ENCODE measurements around the gene IL36B.

IL36B gene

DNA sequence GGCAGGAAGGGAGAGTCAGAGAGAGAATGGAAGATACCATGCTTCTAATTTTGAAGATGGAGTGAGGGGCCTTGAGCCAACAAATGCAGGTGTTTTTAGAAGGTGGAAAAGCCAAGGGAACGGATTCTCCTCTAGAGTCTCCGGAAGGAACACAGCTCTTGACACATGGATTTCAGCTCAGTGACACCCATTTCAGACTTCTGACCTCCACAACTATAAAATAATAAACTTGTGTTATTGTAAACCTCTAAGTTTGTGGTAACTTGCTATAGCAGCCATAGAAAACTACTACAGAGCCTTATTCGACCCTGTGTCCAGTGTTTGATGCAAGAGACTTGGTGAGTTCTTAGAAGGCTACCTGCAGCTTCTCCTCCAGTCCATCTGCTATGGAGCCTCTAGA lies 22.9 kb upstream of the IL36B start:
- DNase-seq = no peak

DNA sequence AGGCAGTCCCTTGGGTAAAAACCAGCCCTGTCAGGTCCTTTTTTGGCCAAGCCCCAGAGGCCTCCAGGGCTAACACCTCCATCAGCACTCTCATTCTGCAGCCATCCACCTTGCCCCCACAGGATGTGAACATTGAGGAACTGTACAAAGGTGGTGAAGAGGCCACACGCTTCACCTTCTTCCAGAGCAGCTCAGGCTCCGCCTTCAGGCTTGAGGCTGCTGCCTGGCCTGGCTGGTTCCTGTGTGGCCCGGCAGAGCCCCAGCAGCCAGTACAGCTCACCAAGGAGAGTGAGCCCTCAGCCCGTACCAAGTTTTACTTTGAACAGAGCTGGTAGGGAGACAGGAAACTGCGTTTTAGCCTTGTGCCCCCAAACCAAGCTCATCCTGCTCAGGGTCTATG lies 22.4 kb upstream of the IL36B start:
- DNase-seq = no peak

DNA sequence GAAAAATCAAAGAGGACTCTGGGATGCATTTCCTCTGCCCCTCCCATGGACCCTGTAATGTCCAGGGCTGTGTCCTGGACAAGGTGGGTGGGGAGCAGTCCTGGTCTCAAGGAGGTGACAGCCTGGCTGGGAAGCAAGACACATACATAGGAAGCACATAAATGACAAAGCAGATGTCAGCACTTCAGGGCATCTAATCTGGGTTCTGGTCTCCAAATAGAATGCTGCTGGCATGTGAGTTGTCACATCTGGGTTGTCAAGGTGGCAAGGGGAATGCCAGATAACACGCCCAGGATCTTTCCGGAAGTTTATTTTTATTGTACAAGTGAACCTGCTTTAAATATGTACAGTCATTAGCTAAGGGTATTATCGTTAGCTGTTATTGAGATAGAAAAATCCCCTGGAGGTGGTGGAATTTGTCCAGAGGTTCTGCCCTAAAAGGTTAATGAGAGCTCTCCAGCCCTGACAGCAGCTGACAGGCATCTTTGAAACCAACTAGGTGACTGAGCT lies 20.7 kb upstream of the IL36B start:
- DNase-seq = no peak

DNA sequence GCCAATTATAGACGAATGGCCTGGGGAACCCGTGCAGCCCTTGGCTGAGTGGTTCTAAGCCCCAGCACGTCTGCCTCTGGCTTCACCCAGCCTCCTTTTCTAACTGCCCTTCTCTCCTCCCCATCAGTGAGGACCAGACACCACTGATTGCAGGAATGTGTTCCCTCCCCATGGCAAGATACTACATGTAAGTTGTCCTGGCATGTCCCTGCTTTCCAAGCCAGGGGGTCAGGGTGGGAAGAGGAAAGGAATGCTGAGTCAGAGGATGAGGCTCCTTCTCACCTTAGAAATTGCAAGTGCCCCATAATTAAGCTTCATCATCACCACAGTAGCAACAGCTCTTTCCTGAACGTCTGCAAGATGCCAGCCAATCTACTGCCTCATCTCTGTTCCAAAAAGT lies 19.9 kb upstream of the IL36B start:
- no peak for DNase-seq

DNA sequence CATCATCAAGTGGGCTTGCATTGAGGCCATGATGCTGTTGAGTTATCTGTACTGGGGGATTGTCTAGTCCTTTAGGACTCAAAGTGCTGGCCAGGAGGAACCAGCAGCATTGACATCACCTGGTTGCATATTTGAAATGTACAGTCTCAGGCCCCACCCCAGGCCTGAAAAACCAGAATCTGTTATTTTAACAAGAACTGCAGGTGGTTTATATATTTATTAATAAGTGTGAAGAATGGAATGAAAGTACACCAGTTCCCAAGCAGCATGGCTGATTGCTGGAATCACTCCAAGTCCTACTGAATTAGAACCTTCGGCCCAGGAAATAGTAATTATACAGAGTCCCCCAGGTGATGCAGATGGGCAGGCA lies 17.9 kb upstream of the IL36B start:
- no peak for DNase-seq

DNA sequence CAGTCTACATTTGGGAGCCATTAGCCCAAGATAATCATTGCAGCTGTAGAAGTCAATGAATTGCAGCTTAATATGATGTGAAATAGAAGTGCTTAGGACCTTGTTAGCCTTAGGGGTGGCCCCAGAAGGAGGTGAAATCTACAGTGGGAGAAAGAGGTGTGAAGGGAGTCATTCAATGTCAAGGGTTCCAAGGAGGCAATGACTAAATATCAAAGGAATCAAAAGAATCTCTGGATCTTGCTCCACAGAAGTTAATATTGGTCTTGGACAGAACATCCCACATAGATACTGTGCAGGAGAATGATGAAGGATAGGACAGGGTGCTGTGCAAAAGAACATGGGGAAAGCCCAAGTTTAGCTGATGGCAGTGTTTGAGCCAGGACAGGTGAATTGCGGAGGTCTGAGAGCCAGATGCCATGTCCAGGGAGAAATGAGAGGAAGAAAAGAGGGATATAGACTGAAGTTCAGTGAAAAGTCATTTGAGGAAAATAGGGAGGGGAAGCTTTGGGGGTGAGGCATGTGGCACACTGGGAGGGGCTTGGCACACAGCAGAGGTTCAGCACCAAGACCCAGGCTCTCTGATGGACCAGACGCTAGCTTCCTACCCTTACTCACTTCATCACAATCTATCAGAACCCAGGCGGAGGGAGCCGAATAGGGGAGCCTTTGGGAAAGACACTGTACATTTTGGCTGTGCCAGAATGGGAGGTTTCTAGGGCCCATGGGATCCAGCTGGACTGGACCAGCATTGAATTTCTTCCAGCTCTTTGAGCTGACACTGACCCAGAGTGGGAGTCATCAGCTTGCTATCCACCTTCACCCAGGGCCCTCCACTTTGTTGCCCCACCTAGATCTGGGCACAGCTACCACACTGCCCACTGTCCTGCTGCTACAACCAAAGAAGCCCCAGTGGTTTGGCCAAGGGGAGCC lies 17.3 kb upstream of the IL36B start:
- no peak for DNase-seq

DNA sequence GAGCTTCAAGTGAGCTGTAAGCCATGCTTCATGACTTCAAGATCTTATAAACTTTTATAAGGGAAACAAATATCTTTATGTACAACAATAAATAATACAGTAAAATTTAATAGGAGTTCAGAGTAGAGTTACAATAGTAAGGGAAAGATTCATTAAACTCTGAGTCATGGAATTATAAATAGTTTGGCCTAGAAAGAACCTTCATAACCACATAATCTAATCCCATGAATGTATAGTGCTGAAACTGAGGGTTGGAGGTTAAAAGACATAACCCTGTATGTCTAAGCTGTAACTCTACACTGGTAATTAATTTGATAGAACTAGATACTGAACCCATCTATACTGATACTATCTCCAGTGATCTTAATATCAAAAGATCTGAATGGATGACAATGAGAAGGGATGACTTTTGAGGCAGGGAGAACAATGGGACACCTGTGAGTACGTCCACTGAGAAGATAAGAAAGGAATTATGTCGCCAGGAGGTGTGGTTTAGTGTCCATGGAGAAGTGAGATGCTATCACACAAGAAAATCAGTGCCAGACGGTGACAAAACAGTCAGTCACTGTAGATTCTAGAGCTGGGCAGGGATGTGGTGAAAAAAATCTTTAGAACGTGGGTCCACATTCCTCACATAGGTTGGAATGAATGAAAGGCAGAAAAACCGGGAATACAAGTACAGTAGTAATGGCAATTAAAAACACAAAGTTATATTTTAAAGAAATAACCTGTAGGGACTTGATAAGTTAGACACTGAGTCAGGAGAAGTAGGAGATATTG lies 16.2 kb upstream of the IL36B start:
- DNase-seq = no peak

DNA sequence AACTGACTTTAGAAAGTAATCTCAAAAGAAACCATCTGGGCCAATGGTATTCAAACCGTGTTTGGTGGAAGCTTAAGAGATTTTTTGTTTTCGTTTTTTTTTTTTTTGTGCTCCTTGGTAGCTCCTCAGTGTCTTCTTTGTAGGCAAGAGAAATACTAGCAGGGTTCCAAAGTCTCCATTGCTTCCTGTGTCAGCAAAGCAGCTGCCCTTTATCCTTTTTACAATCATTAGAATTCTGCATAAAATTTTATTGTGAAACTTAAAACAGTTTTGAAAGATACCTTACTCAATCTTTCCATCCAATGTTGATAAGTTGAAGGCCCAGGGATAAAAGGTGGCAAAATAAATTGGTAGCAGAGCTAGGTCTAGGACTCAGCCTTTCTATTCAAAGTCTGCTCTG lies 15.6 kb upstream of the IL36B start:
- no peak for DNase-seq

DNA sequence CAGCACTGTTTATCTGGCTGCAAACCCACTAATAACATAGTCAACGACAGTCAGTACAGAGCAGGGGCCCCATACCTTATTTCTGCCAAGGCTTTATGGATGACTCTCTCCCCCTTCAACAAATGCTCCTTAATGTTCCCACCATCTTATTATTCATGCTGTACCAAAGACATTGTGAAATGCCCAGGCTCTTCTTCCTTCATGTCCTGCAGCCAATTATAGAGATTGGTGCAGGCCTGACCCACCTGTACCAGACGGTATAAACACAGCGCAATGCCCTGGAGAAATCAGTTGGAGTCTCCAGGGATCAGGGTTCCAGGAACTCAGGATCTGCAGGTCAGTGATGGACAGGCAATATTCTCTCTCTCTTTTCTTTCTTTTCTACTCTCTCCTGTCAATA lies 15.0 kb upstream of the IL36B start, which contains the start of gene IL1F10:
IL1F10 (plus strand) TSS at position 290 of the 400 bp plus-strand sequence. CDS start 4,769 bp downstream, outside the sequence.
- DNase-seq = no peak

DNA sequence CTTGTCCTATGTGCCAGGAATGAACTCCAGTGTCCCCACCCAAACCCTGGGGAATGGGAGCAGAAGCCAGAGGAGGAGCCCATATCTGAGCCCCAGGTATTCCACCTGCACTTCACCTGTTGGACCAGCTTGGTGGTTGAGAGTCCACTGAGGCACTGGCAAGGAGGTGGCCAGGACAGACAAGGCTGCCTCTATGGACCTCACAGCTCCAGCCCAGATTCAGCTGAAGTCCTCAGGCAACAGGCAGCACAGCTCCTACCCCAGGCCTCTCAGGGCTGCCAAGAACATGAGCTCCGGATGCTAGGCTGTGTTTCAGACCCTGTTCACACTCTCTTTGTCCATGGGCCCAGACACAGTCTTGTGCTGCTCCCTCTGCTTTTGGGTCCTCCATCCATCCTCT lies 12.2 kb upstream of the IL36B start:
- DNase-seq = no peak

DNA sequence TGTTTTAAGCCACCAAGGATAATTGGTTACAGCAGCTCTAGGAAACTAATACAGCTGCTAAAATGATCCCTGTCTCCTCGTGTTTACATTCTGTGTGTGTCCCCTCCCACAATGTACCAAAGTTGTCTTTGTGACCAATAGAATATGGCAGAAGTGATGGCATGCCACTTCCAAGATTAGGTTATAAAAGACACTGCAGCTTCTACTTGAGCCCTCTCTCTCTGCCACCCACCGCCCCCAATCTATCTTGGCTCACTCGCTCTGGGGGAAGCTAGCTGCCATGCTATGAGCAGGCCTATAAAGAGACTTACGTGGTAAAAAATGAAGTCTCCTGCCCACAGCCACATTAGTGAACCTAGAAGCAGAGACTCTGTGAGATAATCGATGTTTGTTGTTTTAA lies 11.6 kb upstream of the IL36B start:
- no peak for DNase-seq

DNA sequence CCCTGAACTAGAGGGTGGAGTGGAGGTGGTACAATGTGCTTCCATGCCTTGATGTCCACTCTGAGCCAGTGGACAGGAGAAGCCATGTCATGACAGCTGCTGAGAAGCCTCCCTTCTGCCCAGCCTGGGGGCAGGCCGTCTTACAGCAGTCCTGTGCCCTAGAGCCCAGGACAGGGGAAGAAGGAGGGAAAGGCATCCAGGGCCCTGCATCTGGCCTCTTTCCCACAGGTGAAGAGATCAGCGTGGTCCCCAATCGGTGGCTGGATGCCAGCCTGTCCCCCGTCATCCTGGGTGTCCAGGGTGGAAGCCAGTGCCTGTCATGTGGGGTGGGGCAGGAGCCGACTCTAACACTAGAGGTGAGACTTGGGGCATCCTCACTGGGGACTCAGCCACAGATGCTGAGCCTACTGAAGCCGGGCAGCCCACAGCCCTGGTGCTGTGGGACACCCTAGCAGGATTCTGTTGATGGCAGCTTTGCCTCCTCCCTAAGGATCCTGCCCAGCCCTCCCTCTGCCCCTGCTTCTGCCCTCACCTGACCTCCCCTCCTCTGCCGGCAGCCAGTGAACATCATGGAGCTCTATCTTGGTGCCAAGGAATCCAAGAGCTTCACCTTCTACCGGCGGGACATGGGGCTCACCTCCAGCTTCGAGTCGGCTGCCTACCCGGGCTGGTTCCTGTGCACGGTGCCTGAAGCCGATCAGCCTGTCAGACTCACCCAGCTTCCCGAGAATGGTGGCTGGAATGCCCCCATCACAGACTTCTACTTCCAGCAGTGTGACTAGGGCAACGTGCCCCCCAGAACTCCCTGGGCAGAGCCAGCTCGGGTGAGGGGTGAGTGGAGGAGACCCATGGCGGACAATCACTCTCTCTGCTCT lies 9.5 kb upstream of the IL36B start:
- no peak for DNase-seq

DNA sequence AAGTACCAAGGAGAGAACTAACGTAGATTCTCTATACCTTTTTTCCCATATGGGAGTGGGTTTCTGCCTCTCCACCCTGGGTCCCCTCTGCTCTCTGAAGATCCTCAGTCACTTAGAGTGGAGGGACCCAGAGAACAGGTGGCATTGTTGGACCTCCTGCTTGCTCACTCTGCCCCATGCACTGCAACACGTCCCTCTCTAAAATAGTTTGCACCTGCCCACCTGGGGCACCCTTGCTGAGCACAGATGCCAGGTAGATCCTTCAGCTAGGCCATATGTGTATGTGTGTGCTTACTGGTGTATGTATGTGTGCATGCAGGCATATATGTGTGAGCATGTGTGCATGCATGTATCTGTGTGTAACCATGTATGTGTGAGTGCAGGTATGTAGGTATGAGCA lies 8.6 kb upstream of the IL36B start:
- DNase-seq = no peak

DNA sequence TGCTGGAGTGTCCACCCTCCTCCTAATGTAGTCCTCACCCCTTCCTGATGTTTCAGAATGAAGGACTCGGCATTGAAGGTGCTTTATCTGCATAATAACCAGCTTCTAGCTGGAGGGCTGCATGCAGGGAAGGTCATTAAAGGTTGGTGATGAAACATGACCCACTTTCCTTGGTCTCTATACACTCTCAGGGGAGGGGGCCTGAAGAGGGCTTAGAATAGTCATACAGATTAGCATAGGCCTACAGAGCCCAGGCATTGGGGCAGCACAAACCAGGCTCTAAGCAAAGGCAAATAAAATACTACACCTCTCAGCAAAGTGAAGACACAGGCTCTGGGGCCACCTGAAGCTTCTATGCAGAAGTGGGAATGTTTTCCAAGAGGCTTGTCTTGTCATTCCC lies 8.1 kb upstream of the IL36B start:
- no peak for DNase-seq

DNA sequence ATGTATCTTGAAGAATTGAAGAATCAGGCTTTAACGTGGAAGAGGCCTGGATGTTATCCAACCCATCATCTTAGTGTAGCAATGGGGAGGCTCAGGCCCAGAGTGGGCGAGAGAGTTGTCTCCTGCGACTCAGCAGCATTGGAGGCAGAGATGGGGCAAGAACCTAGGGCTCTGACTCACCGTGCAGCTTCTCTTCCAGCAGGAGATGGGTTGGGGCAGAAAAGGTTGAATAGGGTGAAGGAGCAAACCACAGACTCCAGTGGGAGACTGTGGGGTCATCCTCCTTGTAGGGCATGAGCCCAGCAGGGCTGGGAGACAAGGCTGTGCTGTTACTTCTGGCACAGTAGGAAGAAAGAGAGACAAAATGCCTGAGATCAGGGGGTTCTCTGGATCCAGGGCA lies 7.7 kb upstream of the IL36B start:
- no peak for DNase-seq

DNA sequence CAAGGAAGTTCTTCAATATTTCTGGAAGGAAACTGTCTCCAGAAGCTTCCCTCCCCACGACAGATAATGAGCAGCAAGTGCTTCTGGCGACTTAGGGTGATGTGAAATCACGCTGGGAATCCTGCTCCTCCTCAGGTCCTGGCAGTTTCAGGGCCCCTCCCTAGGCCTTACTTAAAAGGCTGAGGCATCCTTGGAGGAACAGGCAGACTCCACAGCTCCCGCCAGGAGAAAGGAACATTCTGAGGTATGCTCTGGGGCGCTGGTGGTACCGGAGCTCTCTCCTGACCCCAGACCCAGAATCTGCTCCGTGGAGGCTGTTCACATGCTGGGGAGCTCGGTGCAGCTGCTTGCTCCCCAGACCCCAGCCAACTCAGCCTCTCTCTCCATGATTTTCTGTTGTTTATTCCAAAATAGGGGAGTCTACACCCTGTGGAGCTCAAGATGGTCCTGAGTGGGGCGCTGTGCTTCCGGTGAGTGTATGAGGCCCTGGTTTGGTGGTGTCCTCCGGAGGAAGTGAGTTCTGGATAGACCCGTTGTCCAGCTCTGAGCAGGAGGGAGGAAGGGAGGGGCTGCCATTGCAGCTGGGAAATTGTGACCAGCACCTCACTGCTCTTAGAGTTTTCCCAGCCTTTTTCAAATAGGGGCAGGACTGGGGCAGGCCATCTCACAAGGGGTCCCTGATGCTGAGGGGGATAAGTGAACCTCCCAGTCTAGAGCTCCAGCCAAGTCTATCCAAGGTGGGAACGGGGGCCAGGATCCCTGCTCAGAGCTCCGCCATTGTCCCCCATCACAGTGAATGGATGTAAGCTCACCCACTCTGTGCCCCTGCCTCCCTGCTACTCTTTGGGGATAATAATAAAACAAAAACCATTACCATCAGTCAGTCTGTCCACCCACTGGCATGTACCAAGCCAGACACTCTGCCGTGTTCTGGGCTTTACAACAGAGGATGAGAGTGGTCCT lies 6.6 kb upstream of the IL36B start, which contains the start of gene IL36RN:
IL36RN (plus strand) TSS at position 201 of the 963 bp plus-strand sequence; CDS start at position 442, 241 bp downstream.
- DNase-seq = no peak

DNA sequence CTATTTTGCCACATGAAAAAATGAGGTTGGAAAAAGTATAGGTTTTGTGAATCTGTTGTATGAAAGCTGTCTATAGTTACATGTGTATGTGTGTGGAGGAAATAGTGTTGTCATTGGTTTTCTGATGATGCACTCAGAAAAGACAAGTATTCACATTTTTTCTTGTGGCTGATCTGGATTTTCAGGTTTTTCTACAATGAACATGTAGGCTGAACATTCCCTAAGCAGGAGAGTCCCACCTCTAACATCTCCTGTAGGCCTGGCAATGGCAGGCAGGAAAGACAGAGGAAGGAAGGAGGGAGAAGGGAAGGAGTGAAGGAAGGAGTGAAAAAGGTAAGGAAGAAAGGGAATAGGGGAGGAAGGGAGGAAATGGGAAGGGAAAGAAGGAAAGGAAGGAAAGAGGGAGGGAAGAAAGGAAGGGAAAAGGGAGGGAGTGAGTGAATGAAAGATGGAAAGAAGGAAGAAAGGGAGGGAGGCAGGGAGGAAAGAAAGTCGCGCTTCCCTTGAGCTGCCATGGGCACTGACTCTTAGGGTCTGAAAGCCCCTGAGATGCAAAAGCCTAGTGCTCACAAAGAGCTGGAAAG lies 5.8 kb upstream of the IL36B start:
- no peak for DNase-seq

DNA sequence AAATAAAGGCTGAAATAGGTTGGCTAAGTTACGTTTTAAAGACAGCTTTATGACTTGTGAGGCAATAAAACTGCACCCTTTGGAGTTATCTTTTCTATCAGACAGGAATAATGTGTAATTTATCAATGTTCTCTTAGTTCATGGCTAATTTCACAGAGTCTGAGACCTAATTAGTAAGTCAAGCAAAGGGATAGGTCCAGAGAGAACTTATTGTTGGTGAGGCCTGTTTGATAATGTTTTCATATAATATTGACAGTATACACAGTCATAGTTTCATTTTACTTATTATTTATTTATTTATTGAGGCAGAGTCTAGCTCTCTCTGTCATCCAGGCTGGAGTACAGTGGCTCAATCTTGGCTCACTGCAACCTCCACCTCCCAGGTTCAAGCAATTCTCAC lies 4.5 kb upstream of the IL36B start:
- DNase-seq = no peak

DNA sequence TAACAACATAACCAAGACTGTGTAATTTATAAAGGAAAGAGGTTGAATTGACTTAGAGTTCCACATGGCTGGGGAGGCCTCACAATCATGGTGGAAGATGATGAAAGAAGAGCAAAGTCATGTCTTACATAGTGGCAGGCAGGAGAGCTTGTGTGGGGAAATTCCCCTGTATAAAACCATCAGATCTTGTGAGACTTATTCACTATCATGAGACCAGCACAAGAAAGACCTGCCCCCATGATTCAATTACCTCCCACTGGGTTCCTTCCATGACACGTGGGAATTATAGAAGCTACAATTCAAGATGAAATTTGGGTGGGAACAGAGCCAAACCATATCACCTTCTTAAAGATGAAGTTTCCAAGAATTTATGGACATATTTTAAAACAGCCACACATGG lies 3.9 kb upstream of the IL36B start:
- DNase-seq = no peak

DNA sequence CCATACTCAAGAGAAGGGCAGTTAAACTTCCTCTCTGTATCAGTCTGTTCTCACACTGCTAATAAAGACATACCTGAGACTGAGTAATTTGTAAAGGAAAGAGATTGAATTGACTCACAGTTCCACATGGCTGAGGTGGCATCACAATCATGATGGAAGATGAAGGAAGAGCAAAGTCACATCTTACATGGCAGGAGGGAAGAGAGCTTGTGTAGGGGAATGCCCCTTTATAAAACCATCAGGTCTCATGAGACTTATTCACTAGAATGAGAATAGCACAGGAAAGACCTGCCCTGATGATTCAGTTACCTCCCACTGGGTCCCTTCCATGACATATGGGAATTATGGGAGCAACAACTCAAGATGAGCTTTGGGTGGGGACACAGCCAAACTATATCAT lies 1.4 kb upstream of the IL36B start:
- no peak for DNase-seq

DNA sequence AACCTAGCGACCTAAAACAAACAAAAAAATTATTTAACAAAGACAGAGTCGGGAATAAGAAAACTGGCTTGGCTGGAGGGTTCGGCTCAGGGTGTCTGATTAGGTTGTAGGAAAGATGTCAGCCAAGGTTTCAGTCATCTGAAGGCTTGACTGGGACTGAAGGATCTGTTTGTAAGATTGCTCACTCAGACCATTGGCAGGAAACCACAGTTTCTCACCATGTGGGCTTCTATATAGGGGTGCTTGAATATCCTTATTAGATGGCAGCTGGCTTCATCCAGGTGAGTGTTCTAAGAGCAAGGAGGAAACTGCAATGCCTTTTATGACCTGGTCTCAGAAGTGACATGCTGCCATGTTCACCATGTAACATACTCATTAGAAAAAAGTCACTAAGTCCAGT lies 999 bp upstream of the IL36B start:
- DNase-seq = no peak
